Keratinocyte (primary cell): Measurements from ENCODE around the gene POLR2L.

ENCODE experiments used
- CTCF ChIP-seq, 3 experiments: IDR thresholded peaks in 1 of 3; conservative IDR thresholded peaks in 1 of 3; optimal IDR thresholded peaks in 1 of 3; 2 replicates in 2 of 3; 3 replicates in 1 of 3; pipeline versions ENCODE3 to v1.5.1; 2011; ENCODE audit warnings: low read length in 3 of 3, mild to moderate bottlenecking in 3 of 3, moderate library complexity in 2 of 3, control low read depth in 1 of 3, inconsistent platforms in 1 of 3; ENCODE audit not compliant: insufficient read depth in 2 of 3; ENCODE audit errors: extremely low read depth in 1 of 3
- EZH2 ChIP-seq: IDR thresholded peaks from one replicate; pipeline ENCODE4 v1.6.1; 2012; ENCODE audit warnings: inconsistent platforms, mild to moderate bottlenecking, low read length, moderate library complexity

- peak; percentile 23 for TF ChIP-seq EZH2
- TF ChIP-seq CTCF (optimal IDR thresholded peaks at IDR 0.05 in 1 of 3, IDR thresholded peaks at IDR 0.05 in 1 of 3, conservative IDR thresholded peaks at IDR 0.05 in 1 of 3; ENCODE audit: extremely low read depth in 1 of 3, insufficient read depth in 2 of 3, low read length in 3 of 3): no peak
Observed at GRCh38 chr11:827146-827896, 15.0 kb downstream of the POLR2L start.
